ENCODE measurements around the gene CNKSR3. TPM values are rescaled to one million over a fixed set of nuclear protein-coding genes. Genes with fewer than 3 reads are reported as not detected.

Gene CNKSR3
- total RNA-seq, 1 experiment from 2014 or later: 5.6 TPM

DNA sequence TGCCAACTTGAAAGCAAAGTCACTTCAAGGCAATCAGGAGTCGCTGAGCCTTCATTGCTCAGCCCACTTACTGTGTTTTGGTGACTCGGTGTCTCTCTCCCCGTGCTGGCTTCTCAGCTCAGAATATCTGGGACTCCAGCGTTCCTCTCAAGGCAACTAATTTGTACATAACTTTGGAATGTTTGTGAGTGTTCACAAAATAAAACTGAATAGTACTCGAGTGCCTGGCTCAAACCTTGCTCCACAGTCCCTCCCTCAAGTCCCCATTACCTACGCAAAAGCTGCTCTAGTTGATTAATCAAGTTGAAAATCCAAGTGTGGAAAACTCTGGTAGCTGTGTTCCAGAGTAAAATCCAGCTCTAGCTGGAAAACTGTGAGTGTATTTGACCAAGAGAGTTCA lies 162.5 kb downstream of the CNKSR3 start:
- Mint-ChIP-seq H3K4me3 (no peak overlapping the region), H3K4me1 (peaks cover 14 to 18% of the 10 kb centered on the region in 2 experiments), H3K9me3 (peaks cover 5 to 7% of the 10 kb centered on the region in 2 experiments; a peak in 3 of 5 replicates), H3K27ac (no peak overlapping the region), H3K36me3 (ENCODE audit: insufficient read depth in 1 of 3, low read depth in 3 of 3) (peaks cover 0 to 7% (median 1%) of the 10 kb centered on the region in 3 experiments; a peak in 3 of 7 replicates), H3K27me3 (ENCODE audit: low read depth) (no peaks in the 10 kb centered on the region; the same call in 1 of the 2 replicates)
- no peak overlapping the region for H4K5ac ChIP-seq (ENCODE audit: insufficient read length, low read depth, low read length)
- no CpG with 5 or more reads among the region's 6 CpGs for WGBS (ENCODE audit: extremely low coverage, insufficient read length, low lambda C conversion rate)
- H2BK20ac ChIP-seq (ENCODE audit: low read depth, low read length, poor library complexity, severe bottlenecking): no peak overlapping the region
- no peak overlapping the region for H2AFZ ChIP-seq (ENCODE audit: low read length)
- TF ChIP-seq CTCF (conservative IDR thresholded peaks at IDR 0.05): no peak
- H3K4me1 ChIP-seq (ENCODE audit: insufficient read depth, low read length): peaks cover 7% of the 10 kb centered on the region; the same call in 1 of the 2 replicates
- H2AK5ac ChIP-seq (ENCODE audit: insufficient read length, low read length): no peak overlapping the region
- no peaks in the 10 kb centered on the region for H4K20me1 ChIP-seq (ENCODE audit: control insufficient read depth, insufficient read depth, insufficient read length)
- no peak overlapping the region for H3K27ac ChIP-seq (ENCODE audit: insufficient read length, low read depth, low read length)
- no peak overlapping the region for H2BK120ac ChIP-seq (ENCODE audit: low read depth, low read length, poor library complexity, severe bottlenecking)
- H3K14ac ChIP-seq (ENCODE audit: insufficient read depth, low read length): no peak overlapping the region
- H3K9ac ChIP-seq (ENCODE audit: extremely low read depth, insufficient read length, low read length): no peak overlapping the region
- H2BK5ac ChIP-seq (ENCODE audit: insufficient read length, low read length): no peak overlapping the region
- H4K91ac ChIP-seq (ENCODE audit: insufficient read length, low read depth, low read length): no peak overlapping the region
- no peak overlapping the region for H4K8ac ChIP-seq (replicated peaks; ENCODE audit: insufficient read length, low read depth, low read length)
- H3T11ph ChIP-seq (ENCODE audit: low read length): no peak overlapping the region
- H2BK12ac ChIP-seq (ENCODE audit: insufficient read length, low read depth, low read length): no peak overlapping the region
- H3K79me1 ChIP-seq (ENCODE audit: insufficient read depth, low read depth, low read length, poor library complexity, severe bottlenecking): no peaks in the 10 kb centered on the region
- H3K18ac ChIP-seq (ENCODE audit: insufficient read length, low read depth, low read length): no peak overlapping the region
- DNase-seq: no peak
- H3K27me3 ChIP-seq (ENCODE audit: insufficient read depth, low read length): no peaks in the 10 kb centered on the region
- H3K4ac ChIP-seq (ENCODE audit: low read depth, low read length): no peak overlapping the region
- H3K23me2 ChIP-seq (ENCODE audit: insufficient read length, low read depth, low read length, poor library complexity, severe bottlenecking): no peaks in the 10 kb centered on the region
- no peaks in the 10 kb centered on the region for H3K9me3 ChIP-seq (ENCODE audit: control insufficient read depth, low read depth, low read length)
- H3K4me2 ChIP-seq (ENCODE audit: insufficient read depth, insufficient read length, low read length): no peak overlapping the region
- no peak overlapping the region for H3K56ac ChIP-seq (ENCODE audit: insufficient read length, low read depth, low read length)
- H3K23ac ChIP-seq (ENCODE audit: insufficient read length, low read depth, low read length): no peak overlapping the region
- no peaks in the 10 kb centered on the region for H3K79me2 ChIP-seq (ENCODE audit: insufficient read depth, low read length)
- no peak overlapping the region for H2BK15ac ChIP-seq (ENCODE audit: low read depth, low read length)

All from H9 (cell line).